GM23338 (cell line): ENCODE results near the gene PIGK. TPM values are rescaled to one million over a fixed set of nuclear protein-coding genes. Genes with fewer than 3 reads are reported as not detected.

ENCODE experiments used
- ATAC-seq: fragments of 200-7000 bp; cut with Tn5 transposase; 3 replicates; pipeline ENCODE4 v1.9.1; 2020
- DNase-seq: peaks from one replicate; pipeline ENCODE4 v3.0.0-alpha.2; 2015; ENCODE audit warnings: low spot score
- H2AFZ ChIP-seq: fragments of 200-600 bp; sonication (generic); 2 replicates; pipeline ENCODE4 v1.8.0; 2016; ENCODE audit warnings: antibody characterized with exemption, mild to moderate bottlenecking, moderate library complexity
- H3F3A ChIP-seq: fragments of 200-600 bp; sonication (generic); replicated peaks from 2 replicates; pipeline ENCODE4 v1.8.0; 2017; ENCODE audit warnings: antibody characterized with exemption, mixed run types, low read depth
- H3K27ac ChIP-seq: fragments of 200-600 bp; sonication (generic); 2 replicates; pipeline ENCODE4 v1.6.1; 2016; ENCODE audit warnings: low read depth
- H3K27me3 ChIP-seq: fragments of 200-600 bp; sonication (generic); 2 replicates; pipeline ENCODE4 v1.8.0; 2016; ENCODE audit warnings: mild to moderate bottlenecking, mixed run types, moderate library complexity; ENCODE audit not compliant: insufficient read depth
- H3K36me3 ChIP-seq: fragments of 200-600 bp; sonication (generic); 2 replicates; pipeline ENCODE4 v1.8.0; 2016; ENCODE audit warnings: mild to moderate bottlenecking; ENCODE audit not compliant: insufficient read depth
- H3K4me1 ChIP-seq: fragments of 200-600 bp; sonication (generic); 2 replicates; pipeline ENCODE4 v1.8.0; 2016; ENCODE audit warnings: mild to moderate bottlenecking, moderate library complexity; ENCODE audit not compliant: insufficient read depth
- H3K4me2 ChIP-seq: fragments of 200-600 bp; sonication (generic); 2 replicates; pipeline ENCODE4 v1.7.1; 2017; ENCODE audit warnings: mixed run types
- H3K4me3 ChIP-seq: fragments of 200-600 bp; sonication (generic); 2 replicates; pipeline ENCODE4 v1.6.1; 2016; ENCODE audit warnings: mixed run types
- H3K79me2 ChIP-seq: fragments of 200-600 bp; sonication (generic); replicated peaks from 2 replicates; pipeline ENCODE4 v1.8.0; 2017; ENCODE audit warnings: mild to moderate bottlenecking; ENCODE audit not compliant: insufficient read depth
- H3K9me2 ChIP-seq: fragments of 200-600 bp; sonication (generic); 2 replicates; pipeline ENCODE4 v1.8.0; 2017; ENCODE audit not compliant: insufficient read depth
- H4K20me1 ChIP-seq: fragments of 200-600 bp; sonication (generic); replicated peaks from 2 replicates; pipeline ENCODE4 v1.8.0; 2017; ENCODE audit warnings: mild to moderate bottlenecking; ENCODE audit not compliant: insufficient read depth
- H3K27ac Mint-ChIP-seq: 2 replicates; pipeline ENCODE4 v1.8.0; 2020; ENCODE audit warnings: inconsistent platforms, mild to moderate bottlenecking, moderate library complexity, mixed read lengths
- H3K27me3 Mint-ChIP-seq: 3 replicates; pipeline ENCODE4 v1.8.0; 2022; ENCODE audit warnings: low read depth, mild to moderate bottlenecking, moderate library complexity, mixed read lengths, inconsistent platforms; ENCODE audit not compliant: insufficient read depth, poor library complexity
- H3K36me3 Mint-ChIP-seq: 3 replicates; pipeline ENCODE4 v1.8.0; 2021; ENCODE audit warnings: low read depth, mild to moderate bottlenecking, inconsistent platforms, moderate library complexity, mixed read lengths
- H3K4me1 Mint-ChIP-seq: 3 replicates; pipeline ENCODE4 v1.8.0; 2020; ENCODE audit warnings: mild to moderate bottlenecking, inconsistent platforms, mixed read lengths
- H3K4me3 Mint-ChIP-seq: 3 replicates; pipeline ENCODE4 v1.8.0; 2021; ENCODE audit warnings: moderate library complexity, mild to moderate bottlenecking, inconsistent platforms, mixed read lengths
- H3K9me3 Mint-ChIP-seq: 3 replicates; pipeline ENCODE4 v1.8.0; 2020; ENCODE audit warnings: moderate library complexity, mild to moderate bottlenecking, inconsistent platforms, mixed read lengths
- CREB1 ChIP-seq: fragments of 250-450 bp; sonication (Bioruptor Pico); IDR thresholded peaks from 2 replicates; pipeline ENCODE4 v1.5.0; 2020; ENCODE audit warnings: low read depth, mild to moderate bottlenecking, moderate library complexity
- CTCF ChIP-seq, 2 experiments: fragments of 200-600 bp in 1 of 2; sonication (generic) in 1 of 2; conservative IDR thresholded peaks; 2 replicates each; pipeline versions ENCODE4 v1.5.1 to v1.6.1; 2016 to 2017; ENCODE audit warnings: antibody characterized with exemption in 2 of 2, low read depth in 2 of 2, mild to moderate bottlenecking in 2 of 2, moderate library complexity in 1 of 2
- EZH2 ChIP-seq: fragments of 200-600 bp; sonication (generic); IDR thresholded peaks from one replicate; pipeline ENCODE4 v1.8.0; 2017; ENCODE audit warnings: antibody characterized with exemption, mild to moderate bottlenecking, low read depth; ENCODE audit not compliant: unreplicated experiment
- EZH2phosphoT487 ChIP-seq: fragments of 200-600 bp; sonication (generic); IDR thresholded peaks from one replicate; pipeline ENCODE4 v1.8.1; 2018; ENCODE audit warnings: antibody characterized with exemption; ENCODE audit not compliant: unreplicated experiment
- JUNB ChIP-seq: IDR thresholded peaks from one replicate; pipeline ENCODE4 v1.6.1; 2016; ENCODE audit warnings: antibody characterized with exemption; ENCODE audit not compliant: unreplicated experiment
- NANOG ChIP-seq: IDR thresholded peaks from 2 replicates; pipeline ENCODE4 v1.6.1; 2016; ENCODE audit warnings: antibody characterized with exemption, borderline replicate concordance
- POLR2AphosphoS5 ChIP-seq: IDR thresholded peaks from 2 replicates; pipeline ENCODE4 v1.6.1; 2016; ENCODE audit warnings: antibody characterized with exemption, low read depth
- REST ChIP-seq: IDR thresholded peaks from one replicate; pipeline ENCODE4 v1.6.1; 2018; ENCODE audit warnings: antibody characterized with exemption; ENCODE audit not compliant: unreplicated experiment
- STAT1 ChIP-seq: IDR thresholded peaks from one replicate; pipeline ENCODE4 v1.6.1; 2016; ENCODE audit warnings: antibody characterized with exemption; ENCODE audit not compliant: unreplicated experiment
- ZNF114 ChIP-seq: fragments of 250-450 bp; sonication (Bioruptor Pico); IDR thresholded peaks from 2 replicates; pipeline ENCODE4 v1.5.0; 2020; ENCODE audit warnings: mild to moderate bottlenecking, moderate library complexity
- ZNF331 ChIP-seq: fragments of 250-450 bp; sonication (Bioruptor Pico); IDR thresholded peaks from 2 replicates; pipeline ENCODE4 v1.5.0; 2020; ENCODE audit warnings: low read depth, mild to moderate bottlenecking, moderate library complexity
- ZNF462 ChIP-seq: fragments of 250-450 bp; sonication (Bioruptor Pico); IDR thresholded peaks from 2 replicates; pipeline ENCODE4 v1.5.0; 2020; ENCODE audit warnings: mild to moderate bottlenecking, moderate library complexity
- polyA plus RNA-seq: library from polyadenylated mRNA; unstranded; fragments of >200 nt; fragmentation: Nextera tagmentation; extraction: Ambion mirVana; gene quantifications from 2 replicates; pipeline ENCODE4 v1.2.1, GENCODE V29; 2016
- total RNA-seq: library from RNA; depleted of rRNA; stranded (reverse); fragments of >200 nt; shearing (Covaris generic); gene quantifications from 2 replicates; pipeline ENCODE4 v1.2.3, GENCODE V29; 2014
- TF ChIP-seq, protein P1 (sequence below): IDR thresholded peaks from 2 replicates; pipeline ENCODE4 v1.6.1; 2016; ENCODE audit warnings: antibody characterized with exemption

The PIGK gene
- total and polyA plus RNA-seq, 2 experiments from 2014 or later: 16.4 to 26.4 TPM

DNA sequence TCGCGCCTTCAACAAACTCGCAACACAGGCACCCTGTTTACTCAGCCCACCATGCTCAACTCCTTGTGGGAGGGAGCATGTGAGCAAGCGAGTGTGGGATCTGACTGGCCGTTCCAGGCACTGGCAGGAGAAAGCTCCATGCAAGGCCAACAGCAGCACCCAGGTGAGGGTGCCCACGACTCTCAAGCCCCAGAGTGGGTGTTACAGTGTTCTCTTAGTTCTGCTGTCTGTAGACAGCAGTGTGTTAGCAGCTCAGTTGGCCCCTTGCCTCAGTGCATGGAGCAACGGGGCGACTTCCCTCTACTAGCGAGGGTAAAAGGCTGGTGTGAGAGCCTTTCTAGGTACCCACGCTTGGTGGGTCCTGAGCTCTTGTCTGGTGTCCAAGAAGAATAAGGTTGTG is 114.6 kb downstream of the PIGK start:
- no peak overlapping the region for H3K27ac Mint-ChIP-seq
- Histone ChIP-seq H2AFZ (no peak overlapping the region), H3K4me1 (no peaks in the 10 kb centered on the region), H3K27me3 (no peaks in the 10 kb centered on the region), H3K4me2 (no peak overlapping the region), H3K4me3 (no peak overlapping the region), H3F3A (no peaks in the 10 kb centered on the region), H3K9me2 (no peaks in the 10 kb centered on the region), H3K36me3 (no peaks in the 10 kb centered on the region), H3K27ac (no peak overlapping the region), H4K20me1 (no peaks in the 10 kb centered on the region), H3K79me2 (no peaks in the 10 kb centered on the region)
- no peaks in the 10 kb centered on the region for H3K27me3 Mint-ChIP-seq
- DNase-seq: no peak
- ATAC-seq: no peak
- peaks cover 16% of the 10 kb centered on the region for H3K36me3 Mint-ChIP-seq
- no peaks in the 10 kb centered on the region for H3K9me3 Mint-ChIP-seq
- TF ChIP-seq CREB1: no peak
- no peak for TF ChIP-seq ZNF462 (CRISPR knock-in tag)
- no peak for TF ChIP-seq STAT1
- TF ChIP-seq EZH2: no peak
- no peak for TF ChIP-seq POLR2AphosphoS5
- TF ChIP-seq EZH2phosphoT487: no peak
- TF ChIP-seq ZNF114 (CRISPR knock-in tag): no peak
- no peak for TF ChIP-seq ZNF331
- TF ChIP-seq JUNB: no peak
- no peak for TF ChIP-seq REST
- TF ChIP-seq, protein P1, sequence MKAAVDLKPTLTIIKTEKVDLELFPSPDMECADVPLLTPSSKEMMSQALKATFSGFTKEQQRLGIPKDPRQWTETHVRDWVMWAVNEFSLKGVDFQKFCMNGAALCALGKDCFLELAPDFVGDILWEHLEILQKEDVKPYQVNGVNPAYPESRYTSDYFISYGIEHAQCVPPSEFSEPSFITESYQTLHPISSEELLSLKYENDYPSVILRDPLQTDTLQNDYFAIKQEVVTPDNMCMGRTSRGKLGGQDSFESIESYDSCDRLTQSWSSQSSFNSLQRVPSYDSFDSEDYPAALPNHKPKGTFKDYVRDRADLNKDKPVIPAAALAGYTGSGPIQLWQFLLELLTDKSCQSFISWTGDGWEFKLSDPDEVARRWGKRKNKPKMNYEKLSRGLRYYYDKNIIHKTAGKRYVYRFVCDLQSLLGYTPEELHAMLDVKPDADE: no peak
- no peak for TF ChIP-seq CTCF (conservative IDR thresholded peaks at IDR 0.05; ENCODE audit: low read depth in 2 of 2)
- TF ChIP-seq NANOG: no peak
- H3K4me1 Mint-ChIP-seq: no peaks in the 10 kb centered on the region
- no peak overlapping the region for H3K4me3 Mint-ChIP-seq
